Activated B cell treated with CpG ODN at 0.5 μM for 24 hours (primary cell): ENCODE results near the gene RPL6. TPM values are rescaled to one million over a fixed set of nuclear protein-coding genes. Genes with fewer than 3 reads are reported as not detected.
"Not testable (repeated sequence)": the region's sequence is repeated elsewhere in the genome, so short reads cannot be mapped to it uniquely, and the experiment has no call there.

ENCODE experiments used
- ATAC-seq: fragments of 200-7000 bp; cut with Tn5 transposase; one replicate; pipeline ENCODE4 v1.10.0; 2021; ENCODE audit warnings: low read depth, mild to moderate bottlenecking, moderate library complexity
- CTCF ChIA-PET: fragments of 350-600 bp; sonication (Branson Sonifier 250); formaldehyde crosslinking; loops from one replicate; lab custom pipeline; 2021; ENCODE audit warnings: antibody characterized with exemption; lab: Charles Lee
- POLR2A ChIA-PET: fragments of 350-600 bp; sonication (Branson Sonifier 250); formaldehyde crosslinking; loops from one replicate; lab custom pipeline; 2021; ENCODE audit warnings: antibody characterized with exemption; lab: Charles Lee
- DNase-seq: peaks from one replicate; pipeline ENCODE4 v3.0.0; 2022
- H3K27ac Mint-ChIP-seq: one replicate; pipeline ENCODE4 v1.8.0; 2020; ENCODE audit warnings: mixed read lengths
- H3K27me3 Mint-ChIP-seq: one replicate; pipeline ENCODE4 v1.8.0; 2021; ENCODE audit warnings: mixed read lengths
- H3K36me3 Mint-ChIP-seq: one replicate; pipeline ENCODE4 v1.8.0; 2021; ENCODE audit warnings: low read depth, mixed read lengths
- H3K4me1 Mint-ChIP-seq: one replicate; pipeline ENCODE4 v1.8.0; 2021; ENCODE audit warnings: mixed read lengths
- H3K4me3 Mint-ChIP-seq: one replicate; pipeline ENCODE4 v1.8.0; 2020; ENCODE audit warnings: mild to moderate bottlenecking, mixed read lengths
- H3K9me3 Mint-ChIP-seq: one replicate; pipeline ENCODE4 v1.8.0; 2020; ENCODE audit warnings: mixed read lengths
- intact Hi-C: fragments of 100-400 bp; cut with micrococcal nuclease; formaldehyde crosslinking; loops from one replicate; pipeline ENCODE4 v1.15.1; 2024
- total RNA-seq: library from RNA; stranded (reverse); gene quantifications from 2 replicates; pipeline ENCODE4 v1.2.3, GENCODE V29; 2022
- TF ChIP-seq, protein P1 (sequence below): fragments of 200-600 bp; IDR thresholded peaks from one replicate; pipeline ENCODE4 v1.8.0; 2022; ENCODE audit warnings: antibody characterized with exemption, mild to moderate bottlenecking

RPL6 gene
- total RNA-seq, 1 donor from 2014 or later = 2,197 TPM

DNA sequence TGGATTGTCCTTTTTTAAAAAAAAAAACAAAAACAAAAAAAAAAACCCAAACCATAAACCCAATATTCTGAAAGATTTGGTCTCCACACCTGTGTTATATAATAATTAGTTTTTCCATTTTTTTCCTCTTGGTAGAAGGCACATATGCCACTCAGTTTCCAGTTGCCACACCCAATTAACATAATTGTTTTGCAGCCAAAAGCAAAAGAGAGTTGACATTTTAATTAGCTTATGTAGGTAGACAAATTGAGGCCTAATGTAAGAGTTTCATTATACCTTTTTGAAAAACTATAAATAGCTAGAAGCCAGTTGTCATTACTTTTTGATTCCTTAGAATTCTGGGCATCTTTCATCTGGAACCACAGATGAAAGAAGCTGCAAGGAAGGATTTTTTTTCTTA lies 30.4 kb upstream of the RPL6 start:
- intact Hi-C loops = no loop called here
- Mint-ChIP-seq H3K27me3 (no peaks in the 10 kb centered on the region), H3K4me1 (peaks cover 6% of the 10 kb centered on the region), H3K36me3 (peaks cover 6% of the 10 kb centered on the region), H3K4me3 (no peak overlapping the region), H3K27ac (no peak overlapping the region), H3K9me3 (no peaks in the 10 kb centered on the region)
- TF ChIP-seq, protein P1, sequence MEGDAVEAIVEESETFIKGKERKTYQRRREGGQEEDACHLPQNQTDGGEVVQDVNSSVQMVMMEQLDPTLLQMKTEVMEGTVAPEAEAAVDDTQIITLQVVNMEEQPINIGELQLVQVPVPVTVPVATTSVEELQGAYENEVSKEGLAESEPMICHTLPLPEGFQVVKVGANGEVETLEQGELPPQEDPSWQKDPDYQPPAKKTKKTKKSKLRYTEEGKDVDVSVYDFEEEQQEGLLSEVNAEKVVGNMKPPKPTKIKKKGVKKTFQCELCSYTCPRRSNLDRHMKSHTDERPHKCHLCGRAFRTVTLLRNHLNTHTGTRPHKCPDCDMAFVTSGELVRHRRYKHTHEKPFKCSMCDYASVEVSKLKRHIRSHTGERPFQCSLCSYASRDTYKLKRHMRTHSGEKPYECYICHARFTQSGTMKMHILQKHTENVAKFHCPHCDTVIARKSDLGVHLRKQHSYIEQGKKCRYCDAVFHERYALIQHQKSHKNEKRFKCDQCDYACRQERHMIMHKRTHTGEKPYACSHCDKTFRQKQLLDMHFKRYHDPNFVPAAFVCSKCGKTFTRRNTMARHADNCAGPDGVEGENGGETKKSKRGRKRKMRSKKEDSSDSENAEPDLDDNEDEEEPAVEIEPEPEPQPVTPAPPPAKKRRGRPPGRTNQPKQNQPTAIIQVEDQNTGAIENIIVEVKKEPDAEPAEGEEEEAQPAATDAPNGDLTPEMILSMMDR = no peak
- no peak for ATAC-seq
- POLR2A ChIA-PET = interaction anchor here (1.0 kb wide), 1 partner anchor 22 kb away, joined by 4 read pairs; no protein-coding TSS in a partner anchor
- DNase-seq = no peak
- CTCF ChIA-PET = no interaction called here

DNA sequence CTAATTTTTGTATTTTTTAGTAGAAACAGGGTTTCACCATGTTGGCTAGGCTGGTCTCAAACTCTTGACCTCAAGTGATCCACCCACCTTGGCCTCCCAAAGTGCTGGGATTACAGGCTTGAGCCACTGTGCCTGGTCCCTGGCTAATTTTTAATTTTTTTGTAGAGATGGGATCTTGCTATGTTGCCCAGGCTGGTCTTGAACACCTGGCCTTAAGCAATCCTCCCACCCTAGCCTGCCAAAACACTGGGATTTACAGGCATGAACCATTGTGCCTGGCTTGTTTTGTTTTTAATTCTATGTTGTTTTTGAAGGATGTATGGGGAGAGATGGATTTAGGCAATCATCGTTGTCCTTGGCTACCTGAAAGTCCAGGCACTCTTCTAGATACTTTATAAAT lies 29.2 kb upstream of the RPL6 start:
- H3K9me3 Mint-ChIP-seq, ATAC-seq, H3K4me3 Mint-ChIP-seq, POLR2A ChIA-PET, intact Hi-C loops, CTCF ChIA-PET, H3K36me3 Mint-ChIP-seq, H3K27me3 Mint-ChIP-seq, DNase-seq, H3K27ac Mint-ChIP-seq, H3K4me1 Mint-ChIP-seq: not testable (repeated sequence)

DNA sequence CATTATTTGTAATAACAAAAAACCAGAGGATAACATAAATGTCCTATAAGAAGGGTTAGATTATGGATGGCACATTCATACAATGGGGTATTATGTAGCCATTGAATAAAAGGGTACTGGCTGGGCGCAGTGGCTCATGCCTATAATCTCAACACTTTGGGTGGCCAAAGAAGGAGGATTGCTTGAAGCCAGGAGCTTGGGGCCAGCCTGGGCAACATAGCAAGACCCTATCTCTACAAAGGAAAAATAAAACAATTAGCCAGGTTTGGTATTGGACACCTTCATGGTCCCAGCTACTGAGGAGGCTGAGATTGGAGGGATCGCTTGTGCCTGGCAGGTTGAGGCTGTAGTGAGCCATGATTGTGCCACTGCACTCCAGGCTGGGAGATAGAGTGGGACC lies 24.1 kb upstream of the RPL6 start:
- Mint-ChIP-seq H3K4me3 (no peak overlapping the region), H3K27me3 (no peaks in the 10 kb centered on the region), H3K4me1 (peaks cover 6% of the 10 kb centered on the region), H3K36me3 (peaks cover 19% of the 10 kb centered on the region), H3K9me3 (no peaks in the 10 kb centered on the region), H3K27ac (no peak overlapping the region)
- TF ChIP-seq, protein P1 = no peak
- intact Hi-C loops = no loop called here
- ATAC-seq (no peak), DNase-seq (no peak)
- POLR2A ChIA-PET = no interaction called here
- CTCF ChIA-PET = no interaction called here

DNA sequence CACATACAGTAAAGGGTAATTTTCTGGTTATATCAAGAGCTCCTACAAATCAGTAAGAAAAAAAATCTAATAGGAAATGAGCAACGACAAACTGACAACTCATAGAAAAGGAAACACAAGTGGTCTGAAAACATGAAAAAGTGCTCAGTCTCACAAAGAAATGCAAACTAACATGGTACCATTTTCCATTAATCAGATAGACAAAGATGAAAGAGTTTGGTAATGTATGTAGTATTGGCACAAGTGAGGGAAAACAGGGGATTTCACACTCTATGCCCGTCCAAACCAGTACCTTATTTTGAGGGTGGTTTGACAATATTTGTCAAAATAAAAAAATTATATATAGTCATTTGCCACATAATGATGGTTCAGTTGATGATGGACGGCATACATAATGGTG lies 22.6 kb upstream of the RPL6 start:
- Mint-ChIP-seq H3K9me3 (no peaks in the 10 kb centered on the region), H3K27ac (no peak overlapping the region), H3K27me3 (no peaks in the 10 kb centered on the region), H3K36me3 (peaks cover 20% of the 10 kb centered on the region), H3K4me1 (peaks cover 2% of the 10 kb centered on the region), H3K4me3 (no peak overlapping the region)
- no peak for DNase-seq
- ChIA-PET POLR2A (no interaction called here), CTCF (no interaction called here)
- TF ChIP-seq, protein P1 = no peak
- ATAC-seq = no peak
- intact Hi-C loops = no loop called here

DNA sequence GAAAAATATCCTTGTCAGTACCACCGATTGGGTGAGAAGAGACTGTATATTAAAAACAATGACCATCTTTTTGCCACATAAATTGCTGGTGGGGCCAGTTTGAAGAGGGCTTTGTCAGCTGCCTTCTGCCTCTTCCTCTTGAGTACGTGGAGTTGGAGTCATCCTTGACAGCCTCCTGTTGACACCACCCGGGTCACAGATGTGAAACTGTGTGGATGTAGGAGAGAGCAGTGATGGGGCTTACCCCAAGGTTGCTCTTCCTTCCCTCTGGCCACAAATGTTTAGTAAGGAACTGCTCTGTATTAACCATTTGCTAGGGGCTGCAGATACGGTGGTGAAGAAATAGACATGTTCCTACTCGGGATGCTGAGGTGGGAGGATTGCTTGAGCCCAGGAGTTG lies 21.5 kb upstream of the RPL6 start:
- ChIA-PET CTCF (no interaction called here), POLR2A (no interaction called here)
- DNase-seq (no peak), ATAC-seq (no peak)
- Mint-ChIP-seq H3K4me3 (no peak overlapping the region), H3K27ac (no peak overlapping the region), H3K9me3 (no peaks in the 10 kb centered on the region), H3K27me3 (no peaks in the 10 kb centered on the region), H3K36me3 (peaks cover 22% of the 10 kb centered on the region), H3K4me1 (peaks cover 2% of the 10 kb centered on the region)
- intact Hi-C loops = no loop called here
- TF ChIP-seq, protein P1 = no peak

DNA sequence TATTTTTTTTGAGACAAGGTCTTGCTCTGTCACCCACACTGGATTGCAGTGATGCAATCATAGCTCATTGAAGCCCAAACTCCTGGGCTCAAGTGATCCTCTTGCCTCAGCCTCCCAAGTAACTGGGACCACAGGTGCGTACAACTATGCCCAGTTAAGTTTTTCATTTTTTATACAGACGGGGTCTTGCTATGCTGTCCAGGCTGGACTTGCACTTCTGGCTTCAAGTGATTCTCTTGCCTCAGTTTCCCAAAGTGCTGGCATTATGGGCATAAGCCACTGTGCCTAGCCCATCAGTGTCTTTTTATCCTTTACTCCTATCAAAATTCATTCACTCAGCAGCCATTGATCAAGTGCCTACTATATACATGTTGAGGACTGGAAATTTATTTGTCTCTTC lies 18.4 kb upstream of the RPL6 start:
- no peak for DNase-seq
- H3K27ac Mint-ChIP-seq = no peak overlapping the region
- H3K4me3 Mint-ChIP-seq = no peak overlapping the region
- POLR2A ChIA-PET = no interaction called here
- H3K9me3 Mint-ChIP-seq = no peaks in the 10 kb centered on the region
- H3K36me3 Mint-ChIP-seq = peaks cover 25% of the 10 kb centered on the region
- intact Hi-C loops = no loop called here
- TF ChIP-seq, protein P1 = no peak
- H3K27me3 Mint-ChIP-seq = no peaks in the 10 kb centered on the region
- peaks cover 13% of the 10 kb centered on the region for H3K4me1 Mint-ChIP-seq
- no peak for ATAC-seq
- CTCF ChIA-PET = interaction anchor here (0.7 kb wide), 1 partner anchor 292 kb away, joined by 3 read pairs; no protein-coding TSS in a partner anchor
